Gastroesophageal sphincter (tissue), 4 donors: ENCODE measurements around the gene TMEM79. TPM values are rescaled to one million over a fixed set of nuclear protein-coding genes. Genes with fewer than 3 reads are reported as not detected.

Source experiments
- ATAC-seq: fragments of 150-250 bp; one replicate; pipeline ENCODE4 v1.9.1; 2016; ENCODE audit warnings: mild to moderate bottlenecking, moderate library complexity
- H3K27ac ChIP-seq, 4 donors: fragments of 200-600 bp; sonication (generic) in 3 of 4; 1 replicate in 3 of 4; 2 replicates in 1 of 4; pipeline ENCODE4 v1.5.1; 2016 to 2019
- H3K27me3 ChIP-seq: fragments of 200-600 bp; sonication (generic); one replicate; pipeline ENCODE4 v1.5.1; 2019
- H3K36me3 ChIP-seq, 2 donors: fragments of 200-600 bp; sonication (generic); one replicate each; pipeline ENCODE4 v1.5.1; 2019; ENCODE audit warnings: control low read depth in 1 of 2
- H3K4me1 ChIP-seq, 3 donors: fragments of 200-600 bp; sonication (generic); 1 replicate in 2 of 3; 2 replicates in 1 of 3; pipeline ENCODE4 v1.5.1; 2016 to 2019; ENCODE audit warnings: control low read depth in 2 of 3
- H3K4me3 ChIP-seq, 2 donors: fragments of 200-600 bp; sonication (generic); one replicate each; pipeline ENCODE4 v1.5.1; 2019; ENCODE audit warnings: mild to moderate bottlenecking in 1 of 2, moderate library complexity in 1 of 2
- H3K9me3 ChIP-seq, 3 donors: fragments of 200-600 bp; sonication (generic); one replicate each; pipeline ENCODE4 v1.5.1; 2017 to 2019; ENCODE audit warnings: control low read depth in 2 of 3
- EP300 ChIP-seq: sonication (generic); formaldehyde crosslinking; IDR thresholded peaks from one replicate; pipeline ENCODE4 v1.6.1; 2017; ENCODE audit warnings: antibody characterized with exemption, mild to moderate bottlenecking
- POLR2A ChIP-seq, 2 donors: fragments of 450-650 bp; IDR thresholded peaks; one replicate each; pipeline ENCODE4 v1.6.1; 2017; ENCODE audit warnings: antibody characterized with exemption in 2 of 2, mild to moderate bottlenecking in 2 of 2, moderate library complexity in 1 of 2
- POLR2AphosphoS5 ChIP-seq: sonication (generic); formaldehyde crosslinking; IDR thresholded peaks from one replicate; pipeline ENCODE4 v1.6.1; 2017; ENCODE audit warnings: antibody characterized with exemption
- WGBS, 2 donors: methylation state at CpG; one replicate each; pipeline ENCODE4 v1.1.5; 2018; ENCODE audit warnings: low coverage in 1 of 2; 5-methylcytosine and 5-hydroxymethylcytosine counted together
- total RNA-seq, 4 donors: library from RNA; depleted of rRNA; stranded (reverse); fragments of >200 nt; gene quantifications; one replicate each; pipeline ENCODE4 v1.1.0, GENCODE V29; 2016
- TF ChIP-seq, protein P1 (sequence below), 4 experiments: fragments of 200-600 bp in 2 of 4; fragments of 450-650 bp in 2 of 4; sonication (generic) in 1 of 4; IDR thresholded peaks; one replicate each; pipeline ENCODE4 v1.5.1; 2017 to 2019; ENCODE audit warnings: antibody characterized with exemption in 4 of 4, mild to moderate bottlenecking in 2 of 4, moderate library complexity in 2 of 4

Gene TMEM79
- total RNA-seq, 4 donors from 2014 or later = 1.6 to 4.7 (median 3.2) TPM

DNA sequence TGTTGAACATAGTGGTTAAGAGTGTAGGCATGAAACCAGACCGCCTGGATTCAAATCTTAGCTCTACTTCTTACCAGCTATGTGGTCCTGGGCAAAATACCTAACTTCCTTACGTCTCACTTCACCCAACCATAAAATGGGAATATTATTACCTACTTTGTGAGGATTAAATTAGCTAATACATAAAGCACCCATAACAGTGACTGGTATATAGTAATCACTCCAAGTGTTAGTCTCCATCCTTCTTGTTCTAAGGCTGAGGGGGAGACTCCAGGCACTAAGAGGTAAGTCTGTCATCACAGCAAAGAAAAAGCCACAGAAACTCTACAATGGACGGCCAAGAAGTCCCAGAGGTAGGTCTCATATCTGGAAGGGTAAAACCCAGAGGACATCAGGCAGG lies 4.3 kb upstream of the TMEM79 start:
- Histone ChIP-seq H3K27ac (no peak overlapping the region), H3K4me1 (peaks cover 4 to 44% (median 17%) of the 10 kb centered on the region in 3 donors), H3K36me3 (peaks cover 0 to 52% of the 10 kb centered on the region in 2 donors), H3K4me3 (no peak overlapping the region), H3K27me3 (no peaks in the 10 kb centered on the region), H3K9me3 (no peaks in the 10 kb centered on the region)
- TF ChIP-seq, protein P1, sequence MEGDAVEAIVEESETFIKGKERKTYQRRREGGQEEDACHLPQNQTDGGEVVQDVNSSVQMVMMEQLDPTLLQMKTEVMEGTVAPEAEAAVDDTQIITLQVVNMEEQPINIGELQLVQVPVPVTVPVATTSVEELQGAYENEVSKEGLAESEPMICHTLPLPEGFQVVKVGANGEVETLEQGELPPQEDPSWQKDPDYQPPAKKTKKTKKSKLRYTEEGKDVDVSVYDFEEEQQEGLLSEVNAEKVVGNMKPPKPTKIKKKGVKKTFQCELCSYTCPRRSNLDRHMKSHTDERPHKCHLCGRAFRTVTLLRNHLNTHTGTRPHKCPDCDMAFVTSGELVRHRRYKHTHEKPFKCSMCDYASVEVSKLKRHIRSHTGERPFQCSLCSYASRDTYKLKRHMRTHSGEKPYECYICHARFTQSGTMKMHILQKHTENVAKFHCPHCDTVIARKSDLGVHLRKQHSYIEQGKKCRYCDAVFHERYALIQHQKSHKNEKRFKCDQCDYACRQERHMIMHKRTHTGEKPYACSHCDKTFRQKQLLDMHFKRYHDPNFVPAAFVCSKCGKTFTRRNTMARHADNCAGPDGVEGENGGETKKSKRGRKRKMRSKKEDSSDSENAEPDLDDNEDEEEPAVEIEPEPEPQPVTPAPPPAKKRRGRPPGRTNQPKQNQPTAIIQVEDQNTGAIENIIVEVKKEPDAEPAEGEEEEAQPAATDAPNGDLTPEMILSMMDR (IDR thresholded peaks at IDR 0.05) = no peak
- TF ChIP-seq POLR2AphosphoS5 (no peak), POLR2A (IDR thresholded peaks at IDR 0.05) (no peak), EP300 (no peak)
- ATAC-seq = no peak
- 72 to 90% methylated on average over 1 to 3 of the region's 3 CpGs for WGBS, 2 donors

DNA sequence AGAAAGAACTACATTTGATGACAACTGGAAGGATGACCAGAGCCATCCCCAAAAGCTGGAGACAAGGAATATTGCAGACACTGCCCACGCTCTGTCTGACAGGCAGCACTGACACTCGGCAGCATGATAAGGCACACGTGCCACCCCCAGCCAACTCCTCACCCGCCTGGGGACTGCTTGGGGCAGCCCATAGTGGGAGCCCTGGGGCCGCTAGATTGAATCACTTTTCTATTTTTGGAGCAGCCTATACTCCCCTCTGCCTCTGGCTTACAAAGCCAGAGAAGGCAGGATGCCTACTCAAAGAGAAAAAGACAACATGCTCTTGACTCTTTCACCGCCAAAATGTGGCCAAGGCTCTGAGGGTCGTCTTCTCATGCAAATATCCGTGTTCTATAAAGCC lies 2.8 kb upstream of the TMEM79 start:
- Histone ChIP-seq H3K4me1 (peaks cover 4 to 44% (median 17%) of the 10 kb centered on the region in 3 donors), H3K27me3 (no peaks in the 10 kb centered on the region), H3K36me3 (peaks cover 0 to 48% of the 10 kb centered on the region in 2 donors), H3K4me3 (peak overlapping the region in 1 of 2 donors; percentile 95), H3K9me3 (no peaks in the 10 kb centered on the region), H3K27ac (no peak overlapping the region)
- TF ChIP-seq EP300 (no peak), POLR2A (IDR thresholded peaks at IDR 0.05) (no peak), POLR2AphosphoS5 (no peak)
- TF ChIP-seq, protein P1 (IDR thresholded peaks at IDR 0.05) = no peak
- ATAC-seq = no peak
- 29 to 39% methylated on average over 4 to 8 of the region's 8 CpGs for WGBS, 2 donors

DNA sequence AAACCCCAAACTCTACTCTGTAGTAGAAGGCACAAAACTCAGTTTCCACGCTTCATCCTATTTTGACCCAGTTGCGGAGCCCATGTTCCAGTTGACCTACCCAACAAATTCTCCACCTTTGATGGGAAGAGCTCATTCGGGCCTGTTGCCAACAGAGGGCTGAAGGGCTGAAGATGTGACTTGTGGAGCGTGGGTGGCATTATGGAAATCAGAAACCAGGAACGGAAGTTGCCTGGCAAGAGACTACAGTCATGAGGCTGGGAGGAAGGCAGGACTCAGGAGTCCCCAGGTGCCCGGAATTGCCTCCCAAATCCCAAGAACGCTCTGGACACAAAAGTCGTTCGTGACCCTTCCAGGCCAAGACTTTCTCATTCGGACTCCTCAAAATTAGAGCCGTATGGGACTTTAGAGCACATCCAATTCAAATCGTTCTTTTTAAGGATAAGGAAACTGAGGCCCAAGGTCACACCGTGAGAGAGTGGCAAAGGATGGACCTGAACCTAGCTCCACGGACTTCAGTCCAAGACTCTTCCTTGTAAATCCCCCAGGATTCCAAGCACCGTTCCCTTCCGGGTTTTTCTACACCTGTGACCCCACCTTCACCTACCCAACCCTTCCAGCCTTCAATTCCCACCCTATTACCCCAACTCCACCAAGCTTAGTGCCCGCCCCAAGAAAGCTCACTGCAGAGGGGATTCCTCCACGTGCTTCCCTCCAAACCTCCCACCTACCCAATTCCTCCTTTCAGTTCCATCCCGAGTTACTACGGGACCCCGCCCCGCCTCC lies 2.2 kb upstream of the TMEM79 start:
- TF ChIP-seq EP300 (no peak), POLR2AphosphoS5 (no peak), POLR2A (IDR thresholded peaks at IDR 0.05) (no peak)
- TF ChIP-seq, protein P1 (IDR thresholded peaks at IDR 0.05) = no peak
- Histone ChIP-seq H3K9me3 (no peaks in the 10 kb centered on the region), H3K4me1 (peaks cover 4 to 44% (median 17%) of the 10 kb centered on the region in 3 donors), H3K36me3 (peaks cover 0 to 45% of the 10 kb centered on the region in 2 donors), H3K27ac (peak overlapping the region; percentile 57 to 91 (median 91)), H3K4me3 (peak overlapping the region; percentile 82 to 95), H3K27me3 (no peaks in the 10 kb centered on the region)
- WGBS, 2 donors = 0 to 7% methylated on average over 14 to 16 of the region's 22 CpGs
- peak; percentile 1 for ATAC-seq

DNA sequence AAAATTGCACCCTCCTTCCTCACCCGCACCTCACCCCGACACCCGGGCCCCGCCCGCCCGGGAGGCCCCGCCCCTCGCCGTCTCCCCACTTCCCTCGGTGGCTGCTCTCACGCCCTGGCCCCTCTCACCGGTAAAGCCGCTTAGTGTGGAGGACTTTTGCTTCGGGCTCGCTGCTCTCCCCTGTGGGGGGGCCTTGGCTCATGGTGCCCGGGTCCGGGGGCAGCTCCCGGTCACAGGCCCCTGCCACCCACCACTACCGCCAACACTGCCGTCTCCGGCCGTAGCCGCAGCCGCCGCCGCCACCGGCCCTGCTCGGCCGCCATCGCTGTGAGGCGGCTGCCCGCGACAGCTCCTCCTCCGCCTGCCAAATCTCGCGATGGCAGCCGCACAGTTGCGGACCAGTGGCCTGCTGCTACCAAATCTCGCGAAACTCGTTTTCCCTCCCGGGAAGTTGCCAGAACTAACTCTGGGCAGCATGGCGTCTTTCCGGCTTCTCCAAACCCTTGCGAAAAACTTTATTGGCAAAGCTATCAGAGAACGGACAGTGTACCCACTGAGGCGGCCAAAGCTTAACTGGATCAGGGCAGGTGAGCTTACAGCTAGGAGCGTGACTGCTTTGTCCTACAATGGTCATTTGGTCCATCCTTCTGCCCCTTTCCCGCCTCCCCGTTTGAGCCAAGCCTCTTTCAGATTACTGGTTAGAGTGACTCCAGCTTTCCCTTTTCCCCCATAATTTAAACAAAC lies 1.5 kb upstream of the TMEM79 start, which contains the start of gene SMG5:
Gene SMG5 (minus strand): TSS at position 347 of the 744 bp plus-strand sequence. CDS start 145 bp downstream, at position 202.
- Histone ChIP-seq H3K27ac (peak within 1 kb of the TSS; percentile 57 to 91 (median 91)), H3K4me1 (peaks cover 4 to 44% (median 17%) of the 10 kb centered on the region in 3 donors), H3K27me3 (no peaks in the 10 kb centered on the region), H3K36me3 (peaks cover 0 to 38% of the 10 kb centered on the region in 2 donors), H3K4me3 (peak within 1 kb of the TSS; percentile 82 to 95), H3K9me3 (no peaks in the 10 kb centered on the region)
- ATAC-seq = peak; percentile 97
- TF ChIP-seq EP300 = no peak
- TF ChIP-seq POLR2A (IDR thresholded peaks at IDR 0.05) = peak; percentile 90 to 94
- peak; percentile 79 for TF ChIP-seq POLR2AphosphoS5
- TF ChIP-seq, protein P1 (IDR thresholded peaks at IDR 0.05) = peak in 1 of 4 experiments; percentile 9
- 0 to 2% methylated on average over 5 to 12 of the region's 50 CpGs for WGBS, 2 donors
